ENCODE measurements around the gene GOLGA5. TPM values are rescaled to one million over a fixed set of nuclear protein-coding genes. Genes with fewer than 3 reads are reported as not detected.

GOLGA5 gene
- polyA plus RNA-seq, 2 donors = 21.9 to 42.0 TPM

- H3K4me1 ChIP-seq (ENCODE audit: control insufficient read depth in 2 of 2, insufficient read depth in 2 of 2, low read length in 1 of 2) = no peaks in the 10 kb centered on the region
- no peak overlapping the region for H3K27ac ChIP-seq (ENCODE audit: low read depth in 2 of 2, low read length in 1 of 2)
- H3K4me3 ChIP-seq (ENCODE audit: low read depth in 1 of 2, low read length in 2 of 2) = no peak overlapping the region
- H3K9me3 ChIP-seq (ENCODE audit: control insufficient read depth in 2 of 2, insufficient read depth in 1 of 2, low read depth in 1 of 2, low read length in 1 of 2) = peaks cover 0 to 2% of the 10 kb centered on the region in 2 donors
- H3K27me3 ChIP-seq (ENCODE audit: control insufficient read depth in 1 of 2, insufficient read depth in 2 of 2, low read length in 2 of 2) = no peaks in the 10 kb centered on the region
- peaks cover 3 to 4% of the 10 kb centered on the region in 2 donors for H3K36me3 ChIP-seq (ENCODE audit: control insufficient read depth in 2 of 2, insufficient read depth in 2 of 2, low read length in 1 of 2)
- WGBS, 2 donors = 61 to 65% methylated on average over 4 of the region's 4 CpGs
Measured at GRCh38 chr14:92792885-92793284, 1.2 kb upstream of the GOLGA5 start.

GRCh38 chr14:92794547-92794941 is 439 bp downstream of the GOLGA5 start:
- Histone ChIP-seq H3K36me3 (ENCODE audit: control insufficient read depth in 2 of 2, insufficient read depth in 2 of 2, low read length in 1 of 2) (peaks cover 3 to 4% of the 10 kb centered on the region in 2 donors), H3K4me1 (ENCODE audit: control insufficient read depth in 2 of 2, insufficient read depth in 2 of 2, low read length in 1 of 2) (no peaks in the 10 kb centered on the region), H3K27ac (ENCODE audit: low read depth in 2 of 2, low read length in 1 of 2) (peak overlapping the region; percentile 86 to 93), H3K27me3 (ENCODE audit: control insufficient read depth in 1 of 2, insufficient read depth in 2 of 2, low read length in 2 of 2) (no peaks in the 10 kb centered on the region), H3K9me3 (ENCODE audit: control insufficient read depth in 2 of 2, insufficient read depth in 1 of 2, low read depth in 1 of 2, low read length in 1 of 2) (peaks cover 0 to 2% of the 10 kb centered on the region in 2 donors), H3K4me3 (ENCODE audit: low read depth in 1 of 2, low read length in 2 of 2) (peak overlapping the region; percentile 88 to 94)
- WGBS, 2 donors = 0% methylated on average over 20 of the region's 20 CpGs

- Histone ChIP-seq H3K36me3 (ENCODE audit: control insufficient read depth in 2 of 2, insufficient read depth in 2 of 2, low read length in 1 of 2) (peaks cover 3 to 4% of the 10 kb centered on the region in 2 donors), H3K4me3 (ENCODE audit: low read depth in 1 of 2, low read length in 2 of 2) (peak overlapping the region; percentile 88 to 94), H3K27ac (ENCODE audit: low read depth in 2 of 2, low read length in 1 of 2) (no peak overlapping the region), H3K4me1 (ENCODE audit: control insufficient read depth in 2 of 2, insufficient read depth in 2 of 2, low read length in 1 of 2) (no peaks in the 10 kb centered on the region), H3K27me3 (ENCODE audit: control insufficient read depth in 1 of 2, insufficient read depth in 2 of 2, low read length in 2 of 2) (no peaks in the 10 kb centered on the region), H3K9me3 (ENCODE audit: control insufficient read depth in 2 of 2, insufficient read depth in 1 of 2, low read depth in 1 of 2, low read length in 1 of 2) (peaks cover 0 to 2% of the 10 kb centered on the region in 2 donors)
- 56 to 57% methylated on average over 6 of the region's 6 CpGs for WGBS, 2 donors
Measured at GRCh38 chr14:92794961-92795360, 856 bp downstream of the GOLGA5 start.

DNA sequence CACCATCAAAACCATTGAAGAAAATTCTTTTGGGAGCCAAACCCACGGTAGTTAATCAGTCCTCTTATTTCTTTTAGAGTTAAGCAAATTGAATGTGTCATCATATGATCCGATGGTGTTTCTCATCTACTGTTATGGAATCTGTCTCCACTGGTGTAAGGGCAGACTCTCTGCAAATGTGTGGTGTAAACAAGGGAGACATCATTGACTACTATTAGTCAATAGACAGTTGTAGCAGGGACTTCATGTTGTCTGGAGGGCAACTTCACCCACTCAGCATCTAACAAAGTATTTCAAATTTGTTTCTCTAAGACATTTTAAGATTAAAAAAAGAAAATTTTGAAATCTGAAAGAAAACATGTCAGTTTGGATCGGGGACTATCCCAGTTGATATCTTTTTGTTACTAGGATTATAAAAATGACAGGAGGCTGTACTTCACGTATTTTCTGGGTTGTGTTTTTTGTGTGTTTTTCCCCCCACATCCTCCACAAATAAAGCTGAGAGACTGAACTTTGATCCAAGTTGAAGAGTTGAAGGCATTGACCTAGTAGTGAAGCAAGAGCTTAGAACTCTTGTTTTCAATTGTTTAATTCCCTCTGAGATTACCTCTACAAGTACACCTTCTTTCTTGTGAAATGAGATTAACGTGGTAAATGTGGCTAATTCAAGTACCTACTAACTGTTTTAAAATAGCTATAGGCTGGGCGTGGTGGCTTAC is 4.0 kb downstream of the GOLGA5 start:
- WGBS, 2 donors = 82 to 91% methylated on average over 6 of the region's 6 CpGs
- H3K36me3 ChIP-seq (ENCODE audit: control insufficient read depth in 2 of 2, insufficient read depth in 2 of 2, low read length in 1 of 2) = peaks cover 3 to 6% of the 10 kb centered on the region in 2 donors
- H3K4me3 ChIP-seq (ENCODE audit: low read depth in 1 of 2, low read length in 2 of 2) = no peak overlapping the region
- no peak overlapping the region for H3K27ac ChIP-seq (ENCODE audit: low read depth in 2 of 2, low read length in 1 of 2)
- H3K27me3 ChIP-seq (ENCODE audit: control insufficient read depth in 1 of 2, insufficient read depth in 2 of 2, low read length in 2 of 2) = no peaks in the 10 kb centered on the region
- H3K4me1 ChIP-seq (ENCODE audit: control insufficient read depth in 2 of 2, insufficient read depth in 2 of 2, low read length in 1 of 2) = no peaks in the 10 kb centered on the region
- H3K9me3 ChIP-seq (ENCODE audit: control insufficient read depth in 2 of 2, insufficient read depth in 1 of 2, low read depth in 1 of 2, low read length in 1 of 2) = no peaks in the 10 kb centered on the region

GRCh38 chr14:92798811-92799210 is 4.7 kb downstream of the GOLGA5 start:
- H3K36me3 ChIP-seq (ENCODE audit: control insufficient read depth in 2 of 2, insufficient read depth in 2 of 2, low read length in 1 of 2) = peaks cover 3 to 7% of the 10 kb centered on the region in 2 donors

DNA sequence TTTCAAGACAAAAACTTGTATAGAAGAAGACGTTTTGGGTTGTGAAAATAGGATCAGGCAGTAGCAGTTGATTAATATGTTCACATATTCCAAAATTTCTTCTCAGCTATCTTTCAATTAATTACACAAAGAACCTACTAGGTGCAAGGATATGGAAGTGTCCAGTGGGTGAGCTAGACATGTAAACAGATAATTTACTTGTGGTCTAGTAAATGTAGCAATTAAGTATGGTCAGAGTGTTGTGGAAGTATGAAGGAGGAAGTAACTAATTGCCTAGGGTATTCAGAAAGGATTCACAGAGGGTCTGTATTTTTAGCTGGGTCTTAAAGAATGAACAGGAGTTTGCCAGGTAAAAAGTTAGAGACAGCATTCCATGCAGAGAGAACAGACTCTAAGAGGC is 5.9 kb downstream of the GOLGA5 start:
- H3K27ac ChIP-seq (ENCODE audit: low read depth in 2 of 2, low read length in 1 of 2) = no peak overlapping the region
- H3K4me1 ChIP-seq (ENCODE audit: control insufficient read depth in 2 of 2, insufficient read depth in 2 of 2, low read length in 1 of 2) = no peaks in the 10 kb centered on the region
- no peak overlapping the region for H3K4me3 ChIP-seq (ENCODE audit: low read depth in 1 of 2, low read length in 2 of 2)
- WGBS, 2 donors = 74 to 79% methylated on average over 1 of the region's 1 CpG
- no peaks in the 10 kb centered on the region for H3K27me3 ChIP-seq (ENCODE audit: control insufficient read depth in 1 of 2, insufficient read depth in 2 of 2, low read length in 2 of 2)
- no peaks in the 10 kb centered on the region for H3K9me3 ChIP-seq (ENCODE audit: control insufficient read depth in 2 of 2, insufficient read depth in 1 of 2, low read depth in 1 of 2, low read length in 1 of 2)
- H3K36me3 ChIP-seq (ENCODE audit: control insufficient read depth in 2 of 2, insufficient read depth in 2 of 2, low read length in 1 of 2) = peaks cover 3 to 7% of the 10 kb centered on the region in 2 donors

More at GRCh38 chr14:92798811-92799210, 4.7 kb downstream of the GOLGA5 start:
- Histone ChIP-seq H3K4me3 (ENCODE audit: low read depth in 1 of 2, low read length in 2 of 2) (no peak overlapping the region), H3K4me1 (ENCODE audit: control insufficient read depth in 2 of 2, insufficient read depth in 2 of 2, low read length in 1 of 2) (no peaks in the 10 kb centered on the region), H3K27ac (ENCODE audit: low read depth in 2 of 2, low read length in 1 of 2) (no peak overlapping the region), H3K9me3 (ENCODE audit: control insufficient read depth in 2 of 2, insufficient read depth in 1 of 2, low read depth in 1 of 2, low read length in 1 of 2) (no peaks in the 10 kb centered on the region), H3K27me3 (ENCODE audit: control insufficient read depth in 1 of 2, insufficient read depth in 2 of 2, low read length in 2 of 2) (no peaks in the 10 kb centered on the region)
- 86 to 94% methylated on average over 10 of the region's 10 CpGs for WGBS, 2 donors

DNA sequence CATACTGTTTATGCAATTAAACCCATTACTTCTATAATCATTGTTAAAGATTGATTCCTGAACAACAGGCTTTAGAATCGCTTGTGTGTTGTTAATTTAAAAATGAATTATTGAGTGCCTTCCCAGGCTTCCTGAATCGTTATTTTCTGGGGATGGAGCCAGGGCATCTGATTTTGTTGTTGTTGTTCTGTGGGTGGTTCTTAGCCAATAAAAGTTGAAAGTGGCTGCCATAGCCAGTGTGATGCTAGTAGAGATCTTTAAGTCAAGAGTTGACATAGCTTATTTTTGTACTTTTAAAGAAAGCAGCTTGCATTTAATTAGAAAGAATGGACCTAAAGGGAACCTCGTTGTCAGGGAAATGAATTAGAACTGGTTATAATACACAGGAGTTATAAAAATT is 6.4 kb downstream of the GOLGA5 start:
- no peak overlapping the region for H3K27ac ChIP-seq (ENCODE audit: low read depth in 2 of 2, low read length in 1 of 2)
- H3K27me3 ChIP-seq (ENCODE audit: control insufficient read depth in 1 of 2, insufficient read depth in 2 of 2, low read length in 2 of 2) = no peaks in the 10 kb centered on the region
- 62 to 63% methylated on average over 3 of the region's 3 CpGs for WGBS, 2 donors
- H3K36me3 ChIP-seq (ENCODE audit: control insufficient read depth in 2 of 2, insufficient read depth in 2 of 2, low read length in 1 of 2) = peaks cover 3 to 7% of the 10 kb centered on the region in 2 donors
- no peaks in the 10 kb centered on the region for H3K4me1 ChIP-seq (ENCODE audit: control insufficient read depth in 2 of 2, insufficient read depth in 2 of 2, low read length in 1 of 2)
- no peak overlapping the region for H3K4me3 ChIP-seq (ENCODE audit: low read depth in 1 of 2, low read length in 2 of 2)
- H3K9me3 ChIP-seq (ENCODE audit: control insufficient read depth in 2 of 2, insufficient read depth in 1 of 2, low read depth in 1 of 2, low read length in 1 of 2) = no peaks in the 10 kb centered on the region

DNA sequence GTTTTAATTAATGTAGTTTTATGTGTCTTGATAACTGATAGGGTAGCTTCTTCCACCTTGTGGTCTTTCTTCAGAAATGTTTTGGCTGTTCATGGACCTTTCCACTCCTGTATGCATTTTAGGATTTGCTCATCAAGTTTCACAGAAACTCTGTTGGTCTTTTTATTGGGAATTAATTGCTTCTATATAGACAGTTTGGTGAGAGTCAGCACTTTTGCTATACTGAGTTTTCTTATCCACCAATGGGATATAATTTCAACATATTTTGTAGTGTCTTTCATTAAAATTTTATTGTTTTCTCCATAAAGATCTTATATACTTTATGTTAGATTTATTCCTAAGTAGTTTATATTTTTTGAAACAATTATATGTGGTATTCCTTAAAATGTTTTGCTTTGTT is 7.8 kb downstream of the GOLGA5 start:
- no peaks in the 10 kb centered on the region for H3K4me1 ChIP-seq (ENCODE audit: control insufficient read depth in 2 of 2, insufficient read depth in 2 of 2, low read length in 1 of 2)
- H3K27ac ChIP-seq (ENCODE audit: low read depth in 2 of 2, low read length in 1 of 2) = no peak overlapping the region

GRCh38 chr14:92802678-92803077 is 8.6 kb downstream of the GOLGA5 start:
- Histone ChIP-seq H3K4me1 (ENCODE audit: control insufficient read depth in 2 of 2, insufficient read depth in 2 of 2, low read length in 1 of 2) (no peaks in the 10 kb centered on the region), H3K36me3 (ENCODE audit: control insufficient read depth in 2 of 2, insufficient read depth in 2 of 2, low read length in 1 of 2) (peaks cover 6 to 7% of the 10 kb centered on the region in 2 donors), H3K27me3 (ENCODE audit: control insufficient read depth in 1 of 2, insufficient read depth in 2 of 2, low read length in 2 of 2) (no peaks in the 10 kb centered on the region), H3K4me3 (ENCODE audit: low read depth in 1 of 2, low read length in 2 of 2) (no peak overlapping the region), H3K27ac (ENCODE audit: low read depth in 2 of 2, low read length in 1 of 2) (no peak overlapping the region), H3K9me3 (ENCODE audit: control insufficient read depth in 2 of 2, insufficient read depth in 1 of 2, low read depth in 1 of 2, low read length in 1 of 2) (no peaks in the 10 kb centered on the region)
- 96% methylated on average over 2 of the region's 2 CpGs for WGBS, 2 donors

More for the DNA sequence above, 7.8 kb downstream of the GOLGA5 start:
- Histone ChIP-seq H3K4me3 (ENCODE audit: low read depth in 1 of 2, low read length in 2 of 2) (no peak overlapping the region), H3K9me3 (ENCODE audit: control insufficient read depth in 2 of 2, insufficient read depth in 1 of 2, low read depth in 1 of 2, low read length in 1 of 2) (no peaks in the 10 kb centered on the region), H3K36me3 (ENCODE audit: control insufficient read depth in 2 of 2, insufficient read depth in 2 of 2, low read length in 1 of 2) (peaks cover 5 to 7% of the 10 kb centered on the region in 2 donors), H3K27me3 (ENCODE audit: control insufficient read depth in 1 of 2, insufficient read depth in 2 of 2, low read length in 2 of 2) (no peaks in the 10 kb centered on the region)

DNA sequence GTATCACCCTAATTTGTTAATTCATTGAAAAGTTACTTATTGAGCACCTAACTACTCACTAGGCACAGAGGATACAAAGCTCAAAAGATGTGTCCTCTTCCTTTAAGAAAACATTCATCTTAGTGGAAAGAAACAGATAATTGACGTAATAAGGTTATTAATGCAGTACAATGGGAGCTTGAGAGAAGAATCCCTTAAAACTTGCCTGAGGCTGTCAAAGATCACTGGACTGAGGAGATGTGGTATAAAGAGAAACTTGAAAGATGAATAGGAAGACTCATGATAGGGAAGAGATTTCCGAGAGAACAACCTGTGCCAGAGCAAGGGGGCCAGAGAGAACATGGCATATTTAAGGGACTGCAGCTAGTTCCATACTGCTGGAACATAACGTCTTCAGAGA is 19.1 kb downstream of the GOLGA5 start:
- Histone ChIP-seq H3K4me1 (ENCODE audit: control insufficient read depth in 2 of 2, insufficient read depth in 2 of 2, low read length in 1 of 2) (no peaks in the 10 kb centered on the region), H3K27me3 (ENCODE audit: control insufficient read depth in 1 of 2, insufficient read depth in 2 of 2, low read length in 2 of 2) (no peaks in the 10 kb centered on the region), H3K4me3 (ENCODE audit: low read depth in 1 of 2, low read length in 2 of 2) (no peak overlapping the region), H3K9me3 (ENCODE audit: control insufficient read depth in 2 of 2, insufficient read depth in 1 of 2, low read depth in 1 of 2, low read length in 1 of 2) (no peaks in the 10 kb centered on the region), H3K36me3 (ENCODE audit: control insufficient read depth in 2 of 2, insufficient read depth in 2 of 2, low read length in 1 of 2) (peaks cover 7 to 25% of the 10 kb centered on the region in 2 donors), H3K27ac (ENCODE audit: low read depth in 2 of 2, low read length in 1 of 2) (no peak overlapping the region)
- 90 to 93% methylated on average over 3 of the region's 3 CpGs for WGBS, 2 donors
